WERI-Rb-1 (cell line): ENCODE measurements around the gene FHOD3.

ENCODE experiments used
- DNase-seq: peaks from one replicate; pipeline ENCODE4 v3.0.0-alpha.2; 2020
- H3K27ac ChIP-seq: fragments of 250-450 bp; sonication (Bioruptor Pico); 2 replicates; pipeline ENCODE4 v1.5.1; 2020; ENCODE audit warnings: mild to moderate bottlenecking, moderate library complexity
- H3K27me3 ChIP-seq: fragments of 250-450 bp; sonication (Bioruptor Pico); 2 replicates; pipeline ENCODE4 v1.5.1; 2021; ENCODE audit warnings: mild to moderate bottlenecking, low read depth, moderate library complexity; ENCODE audit not compliant: insufficient read depth, severe bottlenecking
- H3K36me3 ChIP-seq: fragments of 250-450 bp; sonication (Bioruptor Pico); 2 replicates; pipeline ENCODE4 v1.5.1; 2020; ENCODE audit warnings: mild to moderate bottlenecking, moderate library complexity
- H3K4me3 ChIP-seq: 2 replicates; pipeline ENCODE4 v1.5.1; 2011; ENCODE audit warnings: low read depth, mild to moderate bottlenecking, control low read depth, low read length
- H3K9me3 ChIP-seq: fragments of 250-450 bp; sonication (Bioruptor Pico); 2 replicates; pipeline ENCODE4 v1.5.1; 2021; ENCODE audit warnings: mild to moderate bottlenecking, moderate library complexity; ENCODE audit not compliant: severe bottlenecking
- CTCF ChIP-seq: IDR thresholded peaks from 2 replicates; pipeline ENCODE4 v1.5.1; 2011; ENCODE audit warnings: low read depth, mild to moderate bottlenecking, control low read depth, inconsistent platforms, low read length

Gene FHOD3

GRCh38 chr18:36432880-36433555 lies 135.5 kb downstream of the FHOD3 start:
- DNase-seq, result no peak
- Histone ChIP-seq H3K27me3 (no peaks in the 10 kb centered on the region), H3K36me3 (no peaks in the 10 kb centered on the region), H3K9me3 (no peaks in the 10 kb centered on the region), H3K27ac (no peak overlapping the region), H3K4me3 (no peak overlapping the region)
- no peak for TF ChIP-seq CTCF

- Histone ChIP-seq H3K27ac (no peak overlapping the region), H3K4me3 (no peak overlapping the region), H3K27me3 (no peaks in the 10 kb centered on the region), H3K9me3 (no peaks in the 10 kb centered on the region), H3K36me3 (no peaks in the 10 kb centered on the region)
- TF ChIP-seq CTCF, result no peak
- no peak for DNase-seq
Measured at GRCh38 chr18:36436387-36436786, 138.9 kb downstream of the FHOD3 start.

DNA sequence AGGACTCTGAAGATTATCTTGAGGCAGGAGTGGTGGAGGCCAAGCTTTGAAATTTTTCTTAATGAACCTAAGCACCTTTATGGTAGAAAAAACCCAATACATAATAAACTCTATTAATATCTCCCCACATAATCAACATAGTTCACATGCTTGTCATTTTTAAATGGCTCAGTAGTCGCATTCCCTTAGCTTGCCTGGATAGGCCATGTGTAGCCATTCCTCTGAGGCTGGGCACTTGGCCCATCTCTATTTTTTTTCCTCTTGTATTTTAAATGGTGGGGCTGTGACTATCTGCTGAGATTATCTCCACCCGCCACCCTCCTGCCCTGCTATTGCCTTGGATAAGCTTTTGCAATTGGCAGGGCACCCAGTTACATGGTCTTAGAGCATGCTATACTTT lies 143.1 kb downstream of the FHOD3 start:
- Histone ChIP-seq H3K4me3 (no peak overlapping the region), H3K27ac (no peak overlapping the region), H3K9me3 (no peaks in the 10 kb centered on the region), H3K27me3 (no peaks in the 10 kb centered on the region), H3K36me3 (no peaks in the 10 kb centered on the region)
- TF ChIP-seq CTCF, result no peak
- no peak for DNase-seq

DNA sequence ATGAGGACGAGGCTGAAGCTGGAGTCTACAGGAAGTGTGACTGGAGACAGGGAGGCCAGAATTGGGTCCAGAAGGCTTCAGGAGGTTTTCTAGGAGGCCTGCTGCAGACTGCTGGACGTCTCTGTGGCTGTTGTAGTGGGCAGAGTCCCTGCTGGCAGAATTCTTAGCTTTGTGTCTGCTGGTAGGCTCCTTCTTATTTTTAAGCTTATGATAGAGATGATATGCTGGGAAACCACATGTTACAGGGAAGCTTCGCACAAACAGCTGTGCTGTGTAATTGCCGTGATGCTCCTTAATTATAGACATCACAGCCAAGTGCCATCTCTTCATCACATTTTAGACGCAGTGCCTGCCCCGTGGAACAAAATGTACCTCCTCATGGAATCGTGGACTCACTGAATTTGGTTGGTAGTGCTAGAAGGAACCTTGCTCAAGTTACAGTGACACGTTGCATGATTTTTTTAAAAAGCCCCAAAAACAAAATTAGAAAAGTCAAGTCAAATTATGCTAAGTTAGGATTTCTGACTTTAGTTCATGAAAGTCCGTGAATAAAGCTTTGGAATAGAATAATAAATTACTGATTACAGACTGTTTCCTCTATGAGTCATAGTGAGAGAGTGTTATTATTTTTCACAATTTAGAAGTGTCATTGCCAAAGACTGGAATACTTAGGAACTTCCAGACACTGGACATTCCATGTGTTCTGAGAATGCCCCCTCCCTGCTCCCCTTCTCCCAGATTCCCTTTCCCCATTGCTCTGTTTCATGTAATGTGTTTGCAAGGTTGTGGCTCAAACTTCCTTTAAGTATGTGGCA lies 144.1 kb downstream of the FHOD3 start:
- Histone ChIP-seq H3K9me3 (no peaks in the 10 kb centered on the region), H3K36me3 (no peaks in the 10 kb centered on the region), H3K27me3 (no peaks in the 10 kb centered on the region), H3K27ac (no peak overlapping the region), H3K4me3 (no peak overlapping the region)
- TF ChIP-seq CTCF, result no peak
- DNase-seq, result no peak

DNA sequence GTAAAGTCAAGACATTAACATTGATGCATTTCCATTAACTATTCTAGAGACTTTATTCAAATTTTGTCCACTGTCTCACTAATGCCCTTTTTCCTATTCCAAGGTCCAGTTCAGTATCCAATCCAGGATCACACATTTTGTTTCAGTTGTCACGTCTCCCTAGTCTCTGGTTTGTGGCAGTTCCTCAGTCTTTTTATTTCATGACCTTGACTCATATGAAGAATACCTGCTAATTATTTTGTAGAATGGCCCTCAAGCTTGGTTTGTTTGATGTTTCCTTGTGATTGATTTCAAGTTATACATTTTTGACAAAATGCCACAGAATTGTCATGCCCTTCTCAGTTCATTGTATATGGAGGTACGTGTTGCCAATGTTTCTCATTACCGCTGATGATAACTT lies 145.2 kb downstream of the FHOD3 start:
- H3K27ac ChIP-seq, result no peak overlapping the region
- H3K9me3 ChIP-seq, result no peaks in the 10 kb centered on the region
- H3K36me3 ChIP-seq, result no peaks in the 10 kb centered on the region
- DNase-seq, result no peak
- no peaks in the 10 kb centered on the region for H3K27me3 ChIP-seq
- no peak for TF ChIP-seq CTCF
- H3K4me3 ChIP-seq, result no peak overlapping the region
